Measurements from ENCODE around the gene PPP2R2D.
"Not testable (repeated sequence)": the region's sequence is repeated elsewhere in the genome, so short reads cannot be mapped to it uniquely, and the experiment has no call there.

Gene PPP2R2D

GRCh38 chr10:131979336-131979735 lies 78.5 kb downstream of the PPP2R2D start:
- no peak for DNase-seq

GRCh38 chr10:131979821-131980270 lies 79.0 kb downstream of the PPP2R2D start:
- peak; percentile 12 for DNase-seq

- no peak for DNase-seq
Measured at GRCh38 chr10:131980321-131980720, 79.5 kb downstream of the PPP2R2D start.

GRCh38 chr10:131980761-131981428 lies 80.1 kb downstream of the PPP2R2D start:
- peak; percentile 27 for DNase-seq

DNA sequence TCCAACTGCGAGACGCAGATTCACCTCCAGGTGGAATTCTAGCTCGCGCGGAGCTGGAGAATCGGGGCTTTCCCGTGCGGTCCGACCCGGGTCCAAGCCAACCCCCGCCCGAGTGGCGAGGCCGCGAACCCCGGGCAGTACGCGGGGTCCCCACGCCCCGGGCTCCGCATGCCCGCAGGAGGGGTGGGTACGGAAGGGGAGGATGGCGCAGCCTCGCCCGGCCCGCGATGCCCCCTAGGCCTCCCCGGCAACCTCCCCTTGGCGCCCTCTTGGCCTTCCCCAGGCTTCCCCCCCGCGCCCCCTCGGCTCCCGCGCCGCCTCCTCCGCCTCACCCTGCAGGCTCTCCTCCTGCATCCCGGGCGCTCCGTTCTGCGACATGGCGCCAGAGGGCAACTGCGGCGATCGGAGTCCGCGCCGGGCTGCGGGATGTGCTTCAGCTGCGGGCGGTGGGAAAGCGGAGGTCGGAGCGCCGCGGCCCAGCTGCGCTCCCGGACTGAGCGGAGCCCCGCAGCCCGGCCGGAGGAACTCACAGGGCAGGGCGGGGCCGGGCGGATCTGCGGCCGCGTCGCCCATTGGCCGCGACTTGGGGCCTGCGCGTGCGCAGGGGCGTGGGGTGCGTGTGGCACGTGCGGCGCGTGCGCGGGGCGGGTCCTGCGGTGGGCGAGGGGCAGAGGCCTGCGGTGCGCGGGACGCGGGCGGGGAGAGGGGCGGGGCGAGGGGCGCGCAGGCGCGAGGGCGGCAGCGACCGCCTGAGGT lies 80.8 kb downstream of the PPP2R2D start, which contains the start of gene BNIP3:
TSS of gene BNIP3 (minus strand) at position 495 of the 756 bp plus-strand sequence. CDS start at position 378, 117 bp downstream.
- peak; percentile 99 for DNase-seq

DNA sequence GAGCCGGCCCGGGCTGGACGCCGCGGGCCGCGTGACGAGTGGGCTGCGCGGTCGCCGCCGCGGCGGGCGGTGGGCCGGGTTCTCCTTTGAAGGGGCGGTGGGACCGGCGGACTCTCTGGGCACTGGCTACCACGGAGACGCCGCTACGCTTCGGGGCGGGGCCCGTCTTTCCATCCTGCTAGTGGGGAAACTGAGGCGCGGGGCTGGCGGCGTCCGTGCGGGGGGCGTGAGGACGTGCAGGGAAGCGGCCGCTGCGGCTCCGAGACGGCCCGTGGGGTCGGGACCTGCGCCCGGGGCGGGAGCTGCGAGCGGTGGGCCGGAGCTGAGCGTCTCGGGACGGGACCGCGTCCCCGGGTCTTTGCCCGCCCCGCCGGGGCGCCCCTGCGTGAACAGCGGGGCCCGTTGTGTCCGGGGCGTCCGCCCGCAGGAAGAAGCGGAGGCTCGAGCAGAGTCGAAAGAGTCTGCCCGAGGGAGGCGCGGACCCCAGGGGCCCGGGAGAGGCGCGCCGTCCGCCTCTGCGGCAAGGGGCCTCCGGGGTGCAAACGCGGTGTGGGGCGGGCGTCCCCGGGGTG lies 81.5 kb downstream of the PPP2R2D start:
- no peak for DNase-seq

DNA sequence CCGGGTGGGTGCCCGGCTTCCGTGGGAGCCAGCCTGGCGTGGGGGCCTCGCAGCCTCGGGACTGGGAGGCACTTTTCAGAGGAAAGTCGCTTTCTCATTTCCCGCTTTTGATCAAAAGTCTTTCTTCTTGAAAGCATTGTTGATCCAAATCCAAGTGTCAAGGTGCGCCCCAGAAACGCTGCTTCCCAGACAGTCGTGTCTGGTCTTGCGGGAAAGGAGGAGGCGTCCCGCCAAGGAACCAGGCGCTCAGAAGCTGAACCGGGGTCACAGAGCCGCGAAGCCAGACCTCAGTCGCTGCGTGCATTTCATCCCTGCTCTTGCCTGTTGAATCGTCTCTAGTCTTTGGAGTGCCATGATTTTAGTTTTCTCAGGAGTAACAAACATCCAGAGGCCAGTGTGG lies 82.0 kb downstream of the PPP2R2D start:
- no peak for DNase-seq

DNA sequence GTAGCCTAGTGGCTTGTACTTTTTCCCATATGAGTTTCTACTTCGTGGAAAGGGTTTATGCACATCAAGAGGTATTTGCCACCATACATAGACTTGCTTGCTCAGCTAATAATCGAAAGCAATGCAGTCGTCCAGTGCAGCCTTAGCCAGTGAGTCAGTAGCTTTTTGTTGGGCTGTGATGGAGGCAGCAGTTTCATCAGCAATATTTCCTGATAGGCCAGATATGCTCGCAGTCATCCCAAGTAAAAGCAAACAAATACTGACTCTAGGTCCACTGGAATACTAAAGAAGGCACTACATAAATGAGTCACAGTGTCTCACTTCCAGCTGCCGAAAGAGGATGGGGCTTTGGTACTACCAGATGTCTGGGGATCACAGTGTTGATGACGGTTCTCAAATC lies 83.0 kb downstream of the PPP2R2D start:
- peak; percentile 15 for DNase-seq

DNA sequence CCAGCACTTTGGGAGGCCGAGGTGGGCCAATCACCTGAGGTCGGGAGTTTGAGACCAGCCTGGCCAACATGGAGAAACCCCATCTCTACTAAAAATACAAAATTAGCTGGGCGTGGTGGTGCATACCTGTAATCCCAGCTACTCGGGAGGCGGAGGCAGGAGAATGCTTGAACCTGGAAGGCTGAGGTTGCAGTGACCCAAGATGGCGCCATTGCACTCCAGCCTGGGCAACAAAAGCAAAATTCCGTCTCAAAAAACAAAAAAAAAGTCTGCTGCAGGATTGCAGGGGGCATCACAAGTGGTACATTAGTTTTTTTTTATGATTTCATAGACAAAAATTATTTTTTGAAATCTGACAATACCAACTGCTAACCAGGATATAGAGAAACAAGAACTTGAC lies 86.0 kb downstream of the PPP2R2D start:
- DNase-seq: not testable (repeated sequence)

GRCh38 chr10:131987301-131987700 lies 86.5 kb downstream of the PPP2R2D start:
- DNase-seq: not testable (repeated sequence)

GRCh38 chr10:131987786-131988185 lies 87.0 kb downstream of the PPP2R2D start:
- DNase-seq: not testable (repeated sequence)

DNA sequence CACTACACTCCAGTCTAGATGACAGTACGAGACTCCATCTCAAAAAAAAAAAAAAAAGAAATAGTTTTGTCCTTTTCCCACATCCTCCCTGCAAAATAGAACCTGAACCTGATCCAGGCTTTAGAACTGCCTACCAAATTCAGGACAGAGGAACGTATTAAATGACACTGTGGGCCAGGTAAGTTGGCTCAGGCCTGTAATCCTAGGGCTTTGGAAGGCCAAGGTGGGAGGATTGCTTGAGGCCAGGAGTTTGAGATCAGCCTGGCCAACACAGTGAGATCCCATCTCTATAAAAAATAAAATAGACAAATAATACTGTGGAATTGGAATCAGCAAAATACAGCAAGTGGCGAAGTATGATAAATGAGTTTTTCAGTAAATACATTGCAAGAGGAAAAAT lies 90.9 kb downstream of the PPP2R2D start:
- no peak for DNase-seq

- DNase-seq: no peak
Measured at GRCh38 chr10:131993275-131993674, 92.5 kb downstream of the PPP2R2D start.

- DNase-seq: no peak
Measured at GRCh38 chr10:131994435-131994834, 93.6 kb downstream of the PPP2R2D start.

- DNase-seq: no peak
Measured at GRCh38 chr10:131996466-131997365, 95.9 kb downstream of the PPP2R2D start.

DNA sequence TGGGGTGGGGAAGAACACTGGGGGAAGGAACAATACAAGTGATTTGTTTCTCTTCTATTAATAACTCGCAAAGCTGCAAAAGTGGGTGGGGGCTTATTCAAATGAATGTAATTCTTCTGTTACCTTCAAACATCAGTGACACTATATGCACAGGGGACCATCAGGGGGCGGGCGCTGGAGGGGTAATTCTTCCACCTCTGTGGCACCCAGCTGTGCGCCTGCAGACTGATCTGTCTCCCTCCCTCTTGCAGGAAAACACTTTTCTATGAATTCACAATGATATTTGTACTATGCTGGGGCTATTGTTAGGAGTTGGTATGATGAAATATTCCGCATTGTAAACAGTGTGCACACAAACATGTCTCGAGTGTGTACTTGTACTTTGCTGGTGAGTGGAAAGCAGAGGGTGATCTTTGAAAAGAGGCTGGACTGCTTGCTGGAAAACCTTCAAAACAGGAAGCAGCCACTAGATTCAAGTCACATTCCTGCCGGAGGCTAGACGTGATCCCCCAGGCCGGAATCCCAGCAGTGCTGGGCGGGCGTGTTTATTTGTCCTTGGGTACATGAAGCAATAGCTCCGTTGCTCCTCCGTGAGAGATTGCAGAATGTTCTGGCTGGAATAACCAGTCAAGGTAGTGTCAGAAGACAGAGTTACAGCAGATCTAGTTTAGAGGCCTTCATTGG lies 96.7 kb downstream of the PPP2R2D start:
- DNase-seq: no peak

DNA sequence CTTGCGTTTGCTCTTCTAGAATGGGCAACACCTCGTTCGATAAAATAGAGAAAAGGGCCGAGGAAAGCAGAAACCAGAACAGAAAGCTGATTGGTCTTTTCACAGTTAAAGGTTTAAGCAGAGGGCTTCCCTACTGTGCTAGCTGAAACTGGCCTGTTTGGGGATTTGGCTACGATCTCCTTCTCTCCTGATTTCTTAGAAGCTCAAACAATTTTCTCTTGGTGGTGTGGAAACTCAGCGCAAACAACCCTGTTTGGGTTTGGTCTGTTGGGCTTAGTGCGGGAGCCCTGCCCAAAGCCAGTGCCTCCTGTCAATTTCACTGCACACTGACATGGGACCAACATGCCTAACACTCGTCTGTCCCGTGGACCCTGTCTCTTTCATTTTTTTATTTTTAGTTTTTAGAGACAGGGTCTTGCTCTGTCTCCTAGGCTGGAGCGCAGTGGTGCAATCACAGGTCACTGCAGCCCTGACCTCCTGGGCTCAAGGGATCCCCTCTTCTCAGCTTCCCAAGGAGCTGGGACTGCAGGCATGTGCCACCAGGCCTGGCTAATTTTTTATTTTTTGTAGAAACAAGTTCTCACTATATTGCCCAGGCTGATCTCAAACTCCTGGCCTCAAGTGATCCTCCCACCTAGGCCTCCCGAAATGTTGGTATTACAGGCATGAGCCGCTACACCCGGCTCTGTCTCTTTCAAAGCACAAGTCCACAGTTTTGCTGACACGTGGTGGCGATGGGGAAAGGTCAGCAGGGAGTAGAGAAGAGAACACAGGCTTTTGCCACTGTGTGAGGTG lies 97.4 kb downstream of the PPP2R2D start:
- DNase-seq: no peak

DNA sequence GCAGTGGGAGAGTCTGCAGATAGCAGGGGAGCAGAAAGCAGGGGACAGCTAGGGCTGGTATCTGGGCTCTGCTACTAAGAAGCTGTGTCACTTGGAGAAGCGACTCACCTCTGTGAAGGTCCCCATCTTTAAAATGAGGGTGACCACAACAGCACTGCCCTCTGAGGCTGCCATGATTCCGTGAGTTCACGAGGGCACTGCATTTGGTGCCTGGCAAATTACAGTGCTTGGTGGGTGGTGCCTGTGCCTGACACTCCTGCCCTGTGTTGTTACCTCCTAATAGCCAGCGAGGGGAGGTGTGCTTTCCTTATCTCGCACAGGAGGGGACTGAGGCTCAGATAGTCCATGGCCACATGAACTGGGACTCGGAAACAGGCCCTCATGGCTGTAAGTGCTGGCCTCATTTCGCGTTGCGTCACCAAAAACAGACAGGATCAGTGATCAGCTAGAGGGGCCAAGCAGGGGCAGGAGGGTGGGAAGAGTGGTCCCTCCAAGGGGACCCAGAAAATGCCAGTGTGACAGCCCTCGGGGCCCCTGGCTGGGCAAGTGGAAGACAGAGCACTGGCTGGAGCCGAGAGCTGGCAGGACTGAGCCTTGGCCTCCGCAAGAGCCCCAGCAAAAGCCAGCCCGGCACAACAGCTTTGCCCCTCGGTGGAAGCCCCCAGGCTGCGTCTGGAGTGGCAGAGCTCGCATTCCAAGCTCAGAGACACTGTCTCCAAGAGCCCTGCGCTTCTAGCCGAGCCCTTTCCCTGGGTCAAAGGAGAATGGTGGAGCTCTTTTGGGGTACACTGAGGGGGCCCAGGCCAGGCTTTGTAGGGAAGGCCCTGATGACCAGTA lies 98.3 kb downstream of the PPP2R2D start:
- no peak for DNase-seq

- no peak for DNase-seq
Measured at GRCh38 chr10:132001238-132001972, 100.6 kb downstream of the PPP2R2D start.

DNA sequence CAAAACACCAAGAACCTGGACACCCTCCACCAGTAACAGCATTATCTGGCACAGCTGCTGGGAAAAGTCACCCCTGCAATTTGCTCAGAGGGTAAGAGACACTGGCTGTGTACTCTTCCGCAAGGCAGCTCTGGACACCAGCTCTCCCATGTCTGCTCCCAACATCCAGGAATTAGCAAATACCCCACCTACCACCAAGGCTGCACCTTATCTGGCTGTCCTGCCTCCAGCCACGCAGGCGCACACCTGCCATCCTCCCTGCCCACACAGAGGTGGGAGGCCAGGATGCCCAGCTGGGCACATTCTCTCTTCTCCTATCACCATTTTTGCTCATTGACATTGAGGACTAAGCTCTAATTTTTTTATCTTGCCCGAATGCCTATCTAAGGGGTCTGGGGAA lies 101.2 kb downstream of the PPP2R2D start:
- DNase-seq: no peak

Measured in suppressor macrophage treated with lipopolysaccharide for 4 hours (primary cell).